GM19455 (cell line): ENCODE data around the gene FOXP1.

Source experiments
- ATAC-seq: cut with Tn5 transposase; IDR thresholded peaks from one replicate; pipeline ENCODE4 v1.9.1; 2021; ENCODE audit not compliant: unreplicated experiment

FOXP1 gene

DNA sequence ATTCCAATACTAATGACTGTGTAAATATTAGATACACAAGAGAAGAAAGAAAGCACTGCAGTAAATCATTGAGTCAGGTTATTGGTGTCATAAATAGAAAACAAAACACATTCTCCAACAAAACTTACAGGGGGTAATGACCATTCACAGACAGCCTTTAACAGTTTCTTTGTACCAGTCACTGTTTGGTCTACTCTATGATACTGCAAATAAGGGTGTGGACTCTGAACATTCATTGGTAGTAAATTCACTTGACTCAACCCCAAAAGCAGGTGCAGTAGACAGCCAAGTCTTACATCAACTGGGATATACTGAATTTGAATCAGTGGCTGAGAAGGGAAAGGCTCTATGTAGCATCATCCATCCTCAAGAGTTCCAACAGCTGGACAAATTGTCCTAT lies 463.5 kb downstream of the FOXP1 start:
- ATAC-seq: no peak

DNA sequence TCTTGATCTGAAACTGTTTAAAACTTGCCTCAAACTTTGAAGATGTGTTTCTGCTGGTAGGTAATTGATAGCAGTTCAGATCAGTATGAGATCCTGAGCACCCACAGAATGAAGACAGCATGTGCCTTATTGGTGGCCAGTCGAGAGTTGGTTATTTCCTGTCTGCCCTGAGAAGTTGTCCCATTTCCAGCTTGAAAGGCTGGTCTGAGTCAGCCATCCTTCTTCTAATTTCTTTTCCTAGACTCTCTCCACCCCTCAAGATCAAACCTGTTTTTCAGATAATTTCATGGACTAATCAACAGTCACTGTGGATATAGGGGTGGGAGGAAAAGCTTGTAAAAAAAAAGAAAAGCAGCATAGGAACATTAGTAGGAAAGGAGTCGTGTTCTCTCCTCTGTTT lies 464.4 kb downstream of the FOXP1 start:
- ATAC-seq: no peak

DNA sequence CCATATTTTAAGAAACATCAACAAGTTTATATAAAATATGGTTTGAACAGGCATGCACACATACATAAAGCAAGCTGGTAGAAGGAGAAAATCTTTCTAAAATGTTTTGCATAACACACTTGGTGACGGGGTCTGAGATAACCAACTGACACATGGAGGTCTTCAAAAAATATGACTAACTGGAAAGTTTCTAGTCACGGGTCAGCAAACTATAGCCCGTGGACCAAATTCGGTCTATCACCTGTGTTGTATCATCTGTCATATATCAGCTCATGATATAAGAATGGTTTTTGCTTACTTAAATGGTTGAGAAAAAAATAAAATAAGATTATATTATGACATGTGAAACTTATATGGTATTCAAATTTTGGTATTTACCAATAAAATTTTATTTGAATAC lies 465.1 kb downstream of the FOXP1 start:
- ATAC-seq: no peak

DNA sequence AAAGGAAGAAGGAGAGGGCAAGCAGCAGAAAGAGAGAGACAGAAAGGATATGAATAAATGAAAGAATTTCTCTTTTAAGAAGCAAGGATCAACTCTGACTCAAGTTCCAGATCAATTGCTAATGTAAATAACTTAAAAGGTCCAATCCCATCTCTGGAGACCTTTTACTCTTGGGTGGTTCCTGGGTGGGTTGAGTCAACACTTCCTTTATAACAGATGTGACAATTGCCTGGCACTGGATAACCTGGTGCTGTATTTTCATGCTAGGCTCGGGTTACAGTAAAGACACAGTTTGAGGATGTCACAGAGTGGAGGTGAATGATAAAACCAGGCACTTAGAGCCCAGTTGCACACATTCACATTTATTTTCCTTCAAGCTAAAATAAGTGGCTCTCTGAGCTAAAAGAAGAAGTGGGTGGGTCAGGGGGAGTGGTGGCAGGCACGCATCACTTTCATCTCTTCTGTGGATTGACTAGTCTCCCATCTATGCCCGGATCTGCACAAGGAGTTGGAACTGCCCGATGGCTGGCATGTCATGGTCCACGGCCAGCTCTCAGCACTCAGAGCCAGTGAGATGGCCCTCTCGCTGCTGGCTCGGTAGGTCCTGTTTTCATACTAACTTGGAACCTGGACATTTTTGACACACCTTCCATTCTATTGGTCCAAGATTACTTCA lies 465.8 kb downstream of the FOXP1 start:
- no peak for ATAC-seq

DNA sequence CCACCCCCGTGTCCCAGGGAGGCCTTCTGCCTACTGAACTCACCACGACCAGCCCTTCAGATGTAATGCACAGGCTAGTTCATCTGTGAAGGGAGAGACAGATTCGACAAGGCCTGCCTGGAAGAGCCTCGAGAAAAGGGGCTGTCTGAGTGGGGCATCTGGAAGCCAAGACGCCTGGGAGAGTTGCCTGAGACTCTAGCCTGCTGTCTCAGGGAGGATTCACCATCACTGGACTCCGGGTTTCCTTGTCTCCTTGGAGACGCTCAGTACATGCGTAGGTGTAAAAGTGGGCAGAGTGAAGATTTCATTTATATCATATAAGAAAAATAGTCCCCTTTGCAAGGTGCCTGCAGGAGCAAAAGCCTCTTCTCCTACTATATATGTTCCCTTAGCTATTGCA lies 468.9 kb downstream of the FOXP1 start:
- ATAC-seq: no peak

DNA sequence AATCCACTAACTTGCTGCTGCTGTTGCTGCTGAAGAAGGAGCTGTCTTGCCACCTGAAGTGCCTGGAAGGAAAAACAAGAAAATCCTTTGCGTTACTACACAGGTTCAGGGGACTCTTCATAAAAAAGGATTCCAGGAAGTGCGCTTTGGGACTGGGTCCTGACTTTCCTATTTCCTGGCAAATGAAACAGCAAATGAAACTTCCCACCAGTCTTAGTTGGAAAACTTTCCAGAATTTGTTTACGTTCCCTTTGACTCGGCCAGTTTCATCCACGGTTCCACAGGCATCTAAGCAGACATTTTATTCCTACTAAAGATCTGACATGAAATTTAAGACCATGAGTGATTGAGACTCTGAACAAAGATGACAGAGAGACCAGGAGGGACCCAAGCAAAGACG lies 471.0 kb downstream of the FOXP1 start:
- ATAC-seq: no peak

DNA sequence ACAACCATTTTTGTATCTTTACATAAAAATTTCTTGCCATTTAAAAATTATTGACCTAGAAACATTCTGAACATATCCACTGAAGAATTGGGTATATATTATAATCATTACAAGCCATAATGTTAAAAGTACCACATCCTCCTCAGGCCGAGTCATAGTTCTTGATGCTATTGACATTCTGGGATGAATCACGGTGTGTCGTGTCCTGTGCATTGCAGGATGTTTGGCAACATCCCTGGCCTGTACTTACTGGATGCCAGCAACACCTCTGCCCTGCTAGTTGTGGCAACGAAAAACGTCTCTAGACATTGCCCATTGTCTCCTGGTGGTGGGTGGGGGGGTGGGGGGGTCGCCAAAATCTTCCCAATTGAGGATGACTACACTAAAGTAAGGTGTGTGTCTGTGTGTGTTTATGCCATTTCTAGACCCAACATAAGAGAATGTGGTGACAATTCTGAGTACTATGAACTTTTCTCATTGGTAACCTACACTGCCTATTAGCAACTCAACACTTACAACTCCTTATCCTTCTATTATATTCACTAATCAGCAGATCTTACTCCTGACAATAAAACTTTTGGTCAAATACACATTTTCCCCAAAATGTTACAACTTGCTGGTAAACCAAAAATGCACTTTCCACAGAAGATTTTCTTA lies 471.6 kb downstream of the FOXP1 start:
- ATAC-seq: no peak

DNA sequence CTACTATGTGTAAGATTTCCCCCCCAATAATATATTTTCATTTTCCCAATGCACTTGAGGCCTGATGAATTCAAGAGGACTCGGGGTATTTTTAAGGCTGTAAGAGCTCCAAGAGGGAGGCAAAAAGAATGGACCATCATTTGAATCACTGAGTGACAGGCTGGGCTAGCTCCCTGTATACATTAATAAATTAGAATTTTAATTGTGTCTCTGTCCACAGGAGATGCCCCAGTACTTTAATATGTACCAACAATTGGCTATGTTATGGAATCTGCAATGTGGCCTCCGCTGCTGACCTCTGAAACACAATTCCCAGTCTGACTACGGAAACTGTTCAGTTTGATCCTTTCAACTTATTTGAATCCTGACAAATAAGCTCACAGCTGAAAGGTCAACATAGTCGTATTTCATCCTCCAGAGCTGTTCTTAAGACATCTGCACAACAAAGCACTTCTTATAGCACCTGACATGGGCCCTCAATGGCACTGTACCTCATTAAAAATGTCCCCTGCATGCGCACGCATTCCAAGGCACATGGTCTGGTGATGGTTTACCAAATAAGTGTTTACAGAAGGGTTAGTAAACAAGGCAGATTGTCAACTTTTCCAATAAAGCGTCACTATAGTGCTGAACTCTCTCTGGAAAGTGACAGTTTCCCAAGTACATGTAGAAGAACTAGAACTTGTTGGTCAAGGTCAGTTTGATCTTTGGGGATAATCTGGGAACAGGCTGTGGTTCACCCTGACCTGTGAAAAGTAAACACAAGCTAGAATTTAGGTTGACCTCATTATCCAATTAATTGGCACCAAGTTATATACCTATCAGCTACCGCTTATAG lies 472.9 kb downstream of the FOXP1 start:
- ATAC-seq: no peak

DNA sequence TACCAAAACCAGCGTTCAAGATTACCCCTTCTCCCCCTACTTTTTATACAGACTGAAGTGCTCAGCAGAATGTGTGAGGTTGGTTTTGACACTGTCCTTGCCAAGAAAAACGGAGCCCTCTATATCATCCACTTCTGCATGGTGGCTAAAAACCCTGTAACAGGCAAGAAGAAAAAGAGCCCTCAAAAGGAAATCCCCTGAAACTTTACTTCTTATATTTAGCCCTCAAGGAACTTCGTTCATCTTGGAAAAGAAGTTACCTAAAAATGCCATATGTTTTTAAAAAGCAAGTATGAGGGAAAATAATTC lies 473.6 kb downstream of the FOXP1 start:
- ATAC-seq: no peak

DNA sequence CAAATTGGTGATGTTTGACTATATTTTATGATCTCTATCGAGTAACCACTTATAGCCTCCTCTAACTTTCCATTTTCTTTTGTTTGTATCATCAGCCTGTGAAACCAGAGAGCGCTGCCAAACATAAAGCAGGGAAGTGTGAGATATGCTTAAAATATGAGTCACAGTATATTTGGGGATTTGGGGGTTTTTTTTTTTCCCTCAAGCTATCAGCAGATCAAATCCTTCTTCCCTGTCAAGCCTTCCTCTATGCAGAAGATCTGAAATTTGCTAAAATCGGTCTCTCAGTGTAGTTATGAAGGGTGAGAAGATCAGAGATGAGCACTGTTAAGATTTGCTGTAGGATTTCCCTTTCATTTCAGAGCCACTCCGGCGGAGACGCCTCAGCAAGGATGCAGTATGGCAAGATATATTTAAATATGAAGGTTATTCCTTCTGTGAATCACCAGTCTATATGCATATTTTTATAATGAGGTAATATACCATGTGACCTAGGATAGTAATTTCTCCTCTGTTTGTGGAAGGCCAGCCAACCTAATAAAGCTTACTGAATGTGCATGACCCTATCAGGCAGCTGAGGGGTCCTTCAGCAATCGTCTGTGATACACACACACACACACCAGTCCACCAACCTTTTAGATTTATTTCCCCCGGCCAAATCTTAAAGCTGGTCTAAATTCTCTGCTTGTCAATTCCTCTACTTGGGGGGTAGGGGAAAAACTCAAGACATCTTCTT lies 474.1 kb downstream of the FOXP1 start:
- ATAC-seq: no peak

DNA sequence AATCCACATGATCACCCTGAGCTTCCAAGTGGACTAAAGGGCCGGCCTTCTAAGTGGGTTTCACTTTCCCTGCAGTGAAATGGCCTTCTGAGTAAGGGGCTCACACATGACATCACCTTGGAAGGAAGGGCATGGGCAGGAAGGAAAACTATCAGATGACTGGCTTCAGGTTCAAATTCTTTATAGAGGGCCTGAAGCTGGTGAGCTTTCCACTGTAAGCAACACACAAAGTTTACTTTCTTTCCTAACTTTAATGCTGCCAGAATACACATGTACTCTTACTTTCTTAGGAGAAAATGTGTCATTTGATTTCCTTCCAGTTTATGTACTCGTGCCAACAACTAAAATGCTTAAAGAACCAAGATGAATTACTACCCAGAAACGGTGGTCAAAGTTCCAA lies 475.6 kb downstream of the FOXP1 start:
- ATAC-seq: no peak

DNA sequence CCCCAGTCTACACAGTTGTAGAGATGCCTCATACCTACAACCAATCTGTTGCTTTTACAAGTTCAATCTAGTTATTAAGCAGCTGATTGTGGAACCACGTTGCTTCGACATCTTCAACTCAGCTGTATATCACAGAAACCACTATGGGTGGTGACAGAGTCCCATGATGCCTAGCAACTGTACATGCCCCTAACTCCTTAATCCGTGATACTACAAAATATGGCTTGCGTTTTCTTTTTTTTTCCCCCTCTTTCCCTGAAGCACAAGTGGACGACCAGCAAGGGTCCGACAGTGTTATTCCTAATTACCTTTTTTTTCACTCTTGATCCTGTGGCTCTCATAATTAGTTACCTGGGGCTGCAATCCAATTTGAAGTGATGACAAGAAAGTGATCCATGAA lies 478.6 kb downstream of the FOXP1 start:
- ATAC-seq: no peak

DNA sequence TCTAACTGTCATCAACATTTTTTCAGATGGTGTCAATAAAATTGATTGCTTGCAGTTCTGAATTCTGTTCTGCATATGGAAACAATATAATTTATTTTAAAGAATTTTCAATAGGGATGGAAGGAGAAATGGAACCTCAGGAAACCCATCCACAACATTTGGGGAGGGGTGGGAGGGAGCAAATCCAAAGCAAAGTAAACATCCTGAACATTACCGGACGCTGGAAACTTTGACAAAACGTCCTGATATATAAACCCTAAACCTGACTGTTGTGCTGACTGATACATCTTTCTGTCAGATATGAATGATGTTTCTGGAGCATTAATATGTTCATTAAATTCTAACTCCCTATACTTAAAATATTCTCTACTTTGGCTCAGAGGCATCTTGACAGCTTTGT lies 479.0 kb downstream of the FOXP1 start:
- no peak for ATAC-seq

DNA sequence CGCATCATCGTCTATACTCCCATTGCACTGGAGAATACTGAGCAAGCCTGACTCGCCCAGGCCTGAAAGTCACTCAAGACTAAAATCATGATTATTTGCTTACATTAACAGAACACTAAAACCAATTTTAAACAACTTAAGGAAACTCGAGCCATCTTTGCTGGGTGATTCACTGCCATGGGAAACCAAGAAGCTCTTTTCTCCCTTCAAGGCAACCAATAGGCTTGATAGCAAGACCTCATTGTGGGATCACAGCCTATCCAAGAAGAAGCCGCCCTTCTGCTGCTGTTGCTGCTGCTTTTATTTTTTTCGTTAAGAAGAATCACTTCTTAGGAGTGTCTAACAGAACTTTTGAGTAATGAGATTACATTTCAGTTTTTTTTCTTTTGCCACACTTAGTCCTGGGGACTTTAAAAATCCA lies 479.4 kb downstream of the FOXP1 start:
- ATAC-seq: no peak

DNA sequence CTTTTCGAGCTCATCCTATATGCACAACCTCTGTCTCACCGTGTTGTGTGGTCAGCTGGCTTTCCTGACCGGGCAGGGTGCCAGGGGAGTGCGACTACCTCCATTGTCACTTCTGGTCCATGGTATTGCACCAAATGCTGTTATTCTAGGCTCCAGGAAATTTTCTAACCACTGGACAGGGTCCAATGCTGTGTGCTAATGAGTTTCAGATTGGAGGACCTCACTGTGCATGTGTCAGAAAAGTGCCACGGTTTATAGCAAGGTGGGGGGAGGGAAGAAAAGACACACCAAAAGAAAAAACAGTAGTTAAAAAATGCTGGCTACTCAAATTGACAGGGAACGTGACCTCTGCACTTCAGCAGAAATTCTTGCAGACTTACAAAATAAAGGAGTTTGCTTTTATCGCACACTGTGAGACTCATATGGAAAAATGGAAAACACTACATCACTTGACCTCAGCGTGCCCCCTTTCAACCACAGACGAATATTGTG lies 480.1 kb downstream of the FOXP1 start:
- ATAC-seq: no peak

DNA sequence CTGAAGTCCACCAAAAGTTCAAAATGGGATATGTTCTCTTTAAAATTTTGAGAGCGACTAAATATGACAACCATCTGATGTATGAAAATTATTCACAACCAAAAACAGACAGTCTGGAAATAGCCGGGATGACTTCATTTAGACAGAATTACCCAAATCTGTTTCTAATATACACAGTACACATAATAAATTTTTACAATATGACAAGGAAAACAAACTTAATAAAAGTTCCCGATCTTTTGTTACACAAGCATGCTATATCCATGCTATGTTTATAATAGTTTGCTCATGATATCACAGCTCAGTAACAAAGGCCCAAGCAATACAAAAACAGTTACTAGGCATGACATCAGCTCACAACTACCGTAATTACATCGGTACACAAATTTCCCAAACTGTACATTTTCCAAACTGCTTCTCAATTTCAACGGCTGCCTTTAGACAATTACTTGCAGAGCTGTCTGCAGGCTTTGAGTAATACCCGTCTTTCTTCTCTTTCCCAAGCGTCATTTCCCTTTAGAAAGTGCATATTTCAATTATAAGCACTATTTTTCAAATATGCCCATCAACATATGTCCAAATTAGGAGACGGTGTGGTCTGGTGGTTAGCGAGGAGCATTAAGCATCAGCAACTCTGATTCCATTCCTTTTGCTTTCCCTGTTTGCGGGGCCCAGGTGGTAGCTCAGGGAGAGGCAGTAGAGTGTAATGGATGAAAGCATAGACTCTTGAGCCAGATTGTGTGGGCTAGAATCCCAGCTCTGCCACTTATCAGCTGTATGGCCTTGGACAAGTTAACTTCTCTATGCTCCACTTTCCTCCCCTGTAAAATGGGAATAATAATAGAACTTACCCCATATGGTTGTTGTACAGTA lies 481.2 kb downstream of the FOXP1 start:
- ATAC-seq: no peak

DNA sequence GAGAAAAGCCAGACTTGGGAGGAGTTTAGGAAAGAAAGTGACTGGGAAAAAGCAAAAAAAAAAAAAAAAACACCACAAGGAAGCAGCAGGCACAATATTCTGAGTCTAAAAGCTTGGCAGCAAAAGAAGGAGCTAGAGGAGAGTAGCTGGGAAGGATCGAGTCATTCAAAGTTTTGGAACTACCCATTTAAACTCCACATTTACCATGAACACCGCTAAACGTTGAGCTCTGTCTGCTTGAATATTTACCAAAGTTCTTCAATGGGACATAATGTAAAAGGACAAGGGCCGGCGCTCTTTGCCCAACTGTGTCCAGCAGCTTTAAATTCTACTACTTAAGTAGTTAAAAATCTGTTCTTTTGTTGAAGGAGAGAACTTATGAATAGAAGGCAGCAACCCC lies 481.9 kb downstream of the FOXP1 start:
- no peak for ATAC-seq

DNA sequence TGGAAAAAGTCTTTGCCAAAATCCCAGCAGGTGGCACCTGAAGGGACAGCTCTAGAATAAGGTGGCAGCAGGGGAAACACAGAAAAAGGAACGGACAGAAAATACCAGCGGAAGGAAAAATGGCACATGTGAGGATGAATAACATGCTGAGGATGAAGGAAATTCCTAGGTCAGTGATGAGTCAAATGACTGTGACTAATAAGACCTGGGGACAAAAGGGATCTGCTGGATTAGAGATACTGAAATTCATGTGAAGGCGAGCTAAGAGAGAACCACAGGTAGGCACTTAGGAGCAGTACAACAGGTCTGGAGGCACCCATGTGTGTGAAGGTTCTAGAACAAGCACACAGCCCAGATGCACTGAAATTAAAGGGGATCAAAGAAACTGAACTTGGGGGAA lies 482.5 kb downstream of the FOXP1 start:
- ATAC-seq: no peak

DNA sequence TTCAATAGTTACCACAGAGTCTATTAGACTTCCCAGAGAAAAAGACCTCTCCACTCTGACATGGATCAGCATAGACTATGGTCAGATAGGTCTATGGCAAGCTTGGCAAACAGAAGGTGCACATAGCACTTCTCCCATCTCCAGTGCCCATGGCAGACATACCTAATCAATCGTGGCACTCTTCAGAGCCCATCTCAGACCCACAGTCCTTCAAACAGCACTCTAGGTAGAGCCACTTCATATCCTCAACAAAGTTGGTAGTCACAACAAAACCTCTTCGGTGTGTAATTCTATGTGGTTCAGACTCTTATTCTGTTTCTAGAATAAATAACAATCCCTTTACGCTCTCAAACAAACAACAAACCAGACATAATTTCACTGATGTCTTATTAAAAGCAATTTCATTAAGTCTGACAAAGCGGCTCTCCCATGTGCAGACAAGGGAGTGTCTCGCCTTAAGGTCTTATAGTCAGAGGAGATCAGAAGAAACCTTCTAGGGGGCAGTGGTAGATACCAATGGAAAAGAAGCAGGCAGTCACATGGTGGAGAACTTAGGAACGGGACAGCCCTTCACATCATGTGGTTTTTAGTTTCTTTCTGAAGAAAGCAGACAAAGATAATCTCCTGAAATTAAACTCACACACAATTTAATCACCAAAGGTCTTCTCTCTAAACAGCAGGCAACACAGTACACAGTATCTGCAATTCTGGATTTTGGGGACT lies 483.4 kb downstream of the FOXP1 start:
- ATAC-seq: no peak

DNA sequence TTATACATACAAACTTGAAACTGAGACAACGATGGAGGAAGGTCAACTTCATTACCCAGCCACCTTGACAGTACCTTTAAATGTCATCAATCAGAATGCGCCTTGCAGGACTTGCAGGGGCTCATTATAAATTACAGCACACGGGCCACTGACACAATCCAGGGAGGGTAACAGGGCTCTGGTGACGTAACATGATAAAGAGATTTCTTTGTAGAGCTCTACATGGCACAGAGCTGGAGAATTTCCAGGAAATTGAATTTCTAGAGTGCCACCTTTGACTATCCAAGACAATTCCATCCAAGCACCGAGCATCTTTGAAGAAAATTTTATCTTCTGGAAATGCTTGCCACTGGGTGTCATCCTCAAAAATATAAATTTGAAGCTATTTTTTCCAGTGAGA lies 486.0 kb downstream of the FOXP1 start:
- ATAC-seq: no peak
